Measurements from ENCODE around the gene PRKAB2.

The PRKAB2 gene

DNA sequence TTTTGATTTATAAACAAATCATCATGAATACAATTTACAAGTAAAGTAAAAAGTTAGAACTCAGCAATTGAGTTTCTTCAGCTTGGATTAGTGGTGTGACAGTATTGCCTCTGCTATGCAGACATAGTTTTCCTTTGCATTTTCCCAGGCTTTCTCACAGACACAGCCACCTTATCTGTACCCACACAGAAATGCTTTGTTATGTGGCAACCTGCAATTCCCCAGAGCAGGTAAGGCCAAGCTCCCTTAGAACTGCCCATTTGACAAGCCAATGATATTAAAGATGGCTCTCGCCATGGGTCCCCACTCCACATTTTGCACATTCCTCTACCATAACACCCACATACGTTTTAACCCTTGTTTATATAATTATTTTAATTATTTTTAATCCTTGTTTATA is 38.7 kb upstream of the PRKAB2 start:
- Histone ChIP-seq H3K4me1 (ENCODE audit: insufficient read depth, low read length, severe bottlenecking) (no peaks in the 10 kb centered on the region), H3K9me3 (ENCODE audit: low read length) (no peaks in the 10 kb centered on the region), H2AFZ (ENCODE audit: low read length) (no peak overlapping the region), H3K79me2 (ENCODE audit: insufficient read depth, low read length) (no peaks in the 10 kb centered on the region), H3K4me2 (ENCODE audit: low read length) (no peak overlapping the region), H3K27me3 (ENCODE audit: insufficient read depth, low read length) (no peaks in the 10 kb centered on the region), H3K9me2 (ENCODE audit: low read depth, low read length) (no peaks in the 10 kb centered on the region), H3K9ac (ENCODE audit: low read length) (no peak overlapping the region), H3F3A (ENCODE audit: insufficient read depth, low read length) (no peaks in the 10 kb centered on the region), H3K36me3 (ENCODE audit: insufficient read depth, low read length) (no peaks in the 10 kb centered on the region), H3K27ac (ENCODE audit: low read depth, low read length, poor library complexity, severe bottlenecking) (no peak overlapping the region), H4K20me1 (ENCODE audit: insufficient read depth, low read length) (no peaks in the 10 kb centered on the region), H3K4me3 (ENCODE audit: low read depth, low read length, poor library complexity, severe bottlenecking) (no peak overlapping the region)
- TF ChIP-seq, protein P1, sequence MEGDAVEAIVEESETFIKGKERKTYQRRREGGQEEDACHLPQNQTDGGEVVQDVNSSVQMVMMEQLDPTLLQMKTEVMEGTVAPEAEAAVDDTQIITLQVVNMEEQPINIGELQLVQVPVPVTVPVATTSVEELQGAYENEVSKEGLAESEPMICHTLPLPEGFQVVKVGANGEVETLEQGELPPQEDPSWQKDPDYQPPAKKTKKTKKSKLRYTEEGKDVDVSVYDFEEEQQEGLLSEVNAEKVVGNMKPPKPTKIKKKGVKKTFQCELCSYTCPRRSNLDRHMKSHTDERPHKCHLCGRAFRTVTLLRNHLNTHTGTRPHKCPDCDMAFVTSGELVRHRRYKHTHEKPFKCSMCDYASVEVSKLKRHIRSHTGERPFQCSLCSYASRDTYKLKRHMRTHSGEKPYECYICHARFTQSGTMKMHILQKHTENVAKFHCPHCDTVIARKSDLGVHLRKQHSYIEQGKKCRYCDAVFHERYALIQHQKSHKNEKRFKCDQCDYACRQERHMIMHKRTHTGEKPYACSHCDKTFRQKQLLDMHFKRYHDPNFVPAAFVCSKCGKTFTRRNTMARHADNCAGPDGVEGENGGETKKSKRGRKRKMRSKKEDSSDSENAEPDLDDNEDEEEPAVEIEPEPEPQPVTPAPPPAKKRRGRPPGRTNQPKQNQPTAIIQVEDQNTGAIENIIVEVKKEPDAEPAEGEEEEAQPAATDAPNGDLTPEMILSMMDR (IDR thresholded peaks at IDR 0.05; ENCODE audit: low read length) = no peak
- no peak for TF ChIP-seq EZH2 (IDR thresholded peaks at IDR 0.05; ENCODE audit: borderline replicate concordance, low read length)

DNA sequence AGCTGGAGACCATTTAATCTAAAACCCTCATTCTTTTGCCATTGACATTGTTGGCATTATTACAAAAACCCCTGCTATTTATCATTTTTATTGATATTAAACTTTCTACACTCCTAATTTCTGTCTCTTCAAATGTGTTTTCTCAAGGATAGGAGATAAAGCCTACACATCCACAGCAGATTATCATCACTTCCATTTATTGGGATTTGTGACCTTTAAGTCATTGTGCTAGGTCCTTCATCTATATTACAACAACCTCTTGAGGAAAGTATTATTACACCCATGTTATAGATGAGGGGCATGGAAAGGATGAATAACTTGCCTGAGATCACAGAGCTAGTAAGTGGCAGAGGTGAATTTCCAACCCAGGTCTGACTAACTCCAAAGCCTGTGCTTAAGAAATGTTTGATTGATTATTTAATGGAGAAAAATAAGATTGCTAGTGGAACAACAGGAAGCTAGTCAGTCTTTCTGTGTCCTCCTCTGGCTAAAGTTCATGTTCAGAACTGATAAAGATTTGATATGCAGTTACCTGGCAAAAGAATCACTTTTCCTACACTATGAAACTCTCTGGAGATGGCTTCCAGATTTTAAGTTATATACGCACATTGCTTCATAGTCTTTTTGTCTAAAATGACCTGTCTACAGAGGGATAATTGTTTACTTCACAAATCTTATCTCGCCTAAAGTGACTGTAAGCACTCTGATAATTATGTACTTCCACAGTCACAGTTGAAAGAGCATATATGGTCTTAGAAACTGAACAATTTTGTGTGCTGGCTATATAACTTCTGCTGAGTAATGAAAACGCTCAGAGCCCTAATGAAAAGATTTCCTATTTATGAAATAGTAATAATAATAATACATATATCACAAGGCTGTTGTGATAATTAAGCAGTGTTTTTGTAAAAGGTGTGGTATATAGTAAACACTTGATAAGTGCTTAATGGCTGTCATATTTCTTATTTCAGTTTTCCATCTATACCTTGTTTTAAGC is 37.9 kb upstream of the PRKAB2 start:
- no peak overlapping the region for H3K9ac ChIP-seq (ENCODE audit: low read length)
- H3K4me1 ChIP-seq (ENCODE audit: insufficient read depth, low read length, severe bottlenecking) = no peaks in the 10 kb centered on the region
- no peaks in the 10 kb centered on the region for H3K9me2 ChIP-seq (ENCODE audit: low read depth, low read length)
- H3K27me3 ChIP-seq (ENCODE audit: insufficient read depth, low read length) = no peaks in the 10 kb centered on the region
- no peak overlapping the region for H2AFZ ChIP-seq (ENCODE audit: low read length)
- H3F3A ChIP-seq (ENCODE audit: insufficient read depth, low read length) = no peaks in the 10 kb centered on the region
- H4K20me1 ChIP-seq (ENCODE audit: insufficient read depth, low read length) = no peaks in the 10 kb centered on the region
- H3K36me3 ChIP-seq (ENCODE audit: insufficient read depth, low read length) = no peaks in the 10 kb centered on the region
- no peak overlapping the region for H3K4me3 ChIP-seq (ENCODE audit: low read depth, low read length, poor library complexity, severe bottlenecking)
- H3K27ac ChIP-seq (ENCODE audit: low read depth, low read length, poor library complexity, severe bottlenecking) = no peak overlapping the region
- H3K9me3 ChIP-seq (ENCODE audit: low read length) = no peaks in the 10 kb centered on the region
- H3K79me2 ChIP-seq (ENCODE audit: insufficient read depth, low read length) = no peaks in the 10 kb centered on the region
- H3K4me2 ChIP-seq (ENCODE audit: low read length) = no peak overlapping the region
- TF ChIP-seq EZH2 (IDR thresholded peaks at IDR 0.05; ENCODE audit: borderline replicate concordance, low read length) = no peak
- TF ChIP-seq, protein P1 (IDR thresholded peaks at IDR 0.05; ENCODE audit: low read length) = no peak

DNA sequence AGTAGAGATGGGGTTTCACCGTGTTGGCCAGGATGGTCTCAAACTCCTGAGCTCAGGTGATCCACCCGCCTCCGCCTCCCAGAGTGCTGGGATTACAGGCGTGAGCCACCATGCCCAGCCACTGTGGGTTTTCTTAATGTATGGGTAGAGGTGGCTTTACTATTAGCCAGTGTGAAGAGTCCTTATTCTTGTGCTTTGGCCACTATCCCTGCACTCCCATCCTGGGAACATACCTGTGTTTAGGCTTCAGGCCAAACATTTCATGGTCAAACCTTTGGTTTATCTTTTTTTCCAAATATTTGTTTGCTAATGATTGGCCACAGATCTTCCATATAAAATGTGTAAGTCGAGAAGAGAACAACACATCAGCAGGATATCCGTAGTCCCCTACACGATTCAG is 36.3 kb upstream of the PRKAB2 start:
- no peak for TF ChIP-seq EZH2 (IDR thresholded peaks at IDR 0.05; ENCODE audit: borderline replicate concordance, low read length)
- TF ChIP-seq, protein P1 (IDR thresholded peaks at IDR 0.05; ENCODE audit: low read length) = no peak
- Histone ChIP-seq H4K20me1 (ENCODE audit: insufficient read depth, low read length) (no peaks in the 10 kb centered on the region), H3K4me3 (ENCODE audit: low read depth, low read length, poor library complexity, severe bottlenecking) (no peak overlapping the region), H3F3A (ENCODE audit: insufficient read depth, low read length) (no peaks in the 10 kb centered on the region), H3K4me1 (ENCODE audit: insufficient read depth, low read length, severe bottlenecking) (no peaks in the 10 kb centered on the region), H3K27me3 (ENCODE audit: insufficient read depth, low read length) (no peaks in the 10 kb centered on the region), H3K4me2 (ENCODE audit: low read length) (no peak overlapping the region), H3K79me2 (ENCODE audit: insufficient read depth, low read length) (no peaks in the 10 kb centered on the region), H3K36me3 (ENCODE audit: insufficient read depth, low read length) (no peaks in the 10 kb centered on the region), H3K9me3 (ENCODE audit: low read length) (no peaks in the 10 kb centered on the region), H2AFZ (ENCODE audit: low read length) (no peak overlapping the region), H3K9me2 (ENCODE audit: low read depth, low read length) (no peaks in the 10 kb centered on the region), H3K27ac (ENCODE audit: low read depth, low read length, poor library complexity, severe bottlenecking) (no peak overlapping the region), H3K9ac (ENCODE audit: low read length) (no peak overlapping the region)

Measured in OCI-LY1 (cell line).